Gastrocnemius medialis (tissue), 4 donors: ENCODE data around the gene FCER2. TPM values are rescaled to one million over a fixed set of nuclear protein-coding genes. Genes with fewer than 3 reads are reported as not detected.

Experiments used
- ATAC-seq, 2 donors: fragments of 150-250 bp; one replicate each; pipeline ENCODE4 v1.9.1; 2016
- DNase-seq, 2 donors: peaks; one replicate each; pipeline ENCODE4 v3.0.0-alpha.2; 2019
- H3K27ac ChIP-seq, 4 donors: fragments of 200-600 bp; sonication (generic); 1 replicate in 1 of 4; 2 replicates in 3 of 4; pipeline ENCODE4 v1.5.1; 2016 to 2018; ENCODE audit warnings: mild to moderate bottlenecking in 2 of 4, moderate library complexity in 1 of 4
- H3K27me3 ChIP-seq, 3 donors: fragments of 200-600 bp; sonication (generic) in 2 of 3; 1 replicate in 1 of 3; 2 replicates in 2 of 3; pipeline versions ENCODE4 v1.5.1 to v1.6.0; 2016 to 2019; ENCODE audit warnings: mild to moderate bottlenecking in 1 of 3, moderate library complexity in 1 of 3
- H3K36me3 ChIP-seq, 2 donors: fragments of 200-600 bp; sonication (generic) in 1 of 2; one replicate each; pipeline ENCODE4 v1.5.1; 2017 to 2018
- H3K4me1 ChIP-seq, 2 donors: fragments of 200-600 bp; sonication (generic) in 1 of 2; one replicate each; pipeline ENCODE4 v1.5.1; 2016 to 2017; ENCODE audit warnings: mild to moderate bottlenecking in 2 of 2
- H3K4me3 ChIP-seq, 4 donors: fragments of 200-600 bp; sonication (generic) in 3 of 4; 1 replicate in 1 of 4; 2 replicates in 3 of 4; pipeline ENCODE4 v1.5.1; 2016 to 2019; ENCODE audit warnings: mild to moderate bottlenecking in 2 of 4
- H3K9me3 ChIP-seq, 3 donors: fragments of 200-600 bp; sonication (generic) in 2 of 3; 1 replicate in 1 of 3; 2 replicates in 2 of 3; pipeline ENCODE4 v1.5.1; 2016 to 2019
- CTCF ChIP-seq, 5 experiments: fragments of 450-650 bp in 3 of 5; fragments of 200-600 bp in 2 of 5; sonication (generic) in 2 of 5; IDR thresholded peaks in 4 of 5; conservative IDR thresholded peaks in 1 of 5; 1 replicate in 4 of 5; 2 replicates in 1 of 5; pipeline ENCODE4 v1.5.1; 2016 to 2019; ENCODE audit warnings: antibody characterized with exemption in 5 of 5, mild to moderate bottlenecking in 3 of 5, moderate library complexity in 3 of 5
- POLR2A ChIP-seq, 2 donors: fragments of 450-650 bp; IDR thresholded peaks; one replicate each; pipeline ENCODE4 v1.6.1; 2017; ENCODE audit warnings: antibody characterized with exemption in 2 of 2, mild to moderate bottlenecking in 2 of 2, moderate library complexity in 2 of 2
- in situ Hi-C, 4 donors: fragments of 200-750 bp; cut with MboI; loops; one replicate each; pipeline versions ENCODE4 v1.15.0 to v1.8.0; 2017; ENCODE audit warnings: low sequenced_read_pairs in 4 of 4
- intact Hi-C: fragments of 100-400 bp; cut with DNase I; formaldehyde crosslinking; loops from one replicate; pipeline ENCODE4 v1.15.1; 2023; ENCODE audit warnings: low total_unique reads
- total RNA-seq, 4 donors: library from RNA; depleted of rRNA; stranded (reverse); fragments of >200 nt; gene quantifications; one replicate each; pipeline versions ENCODE4 v1.1.0 to v1.2.3, GENCODE V29; 2016

FCER2 gene
- total RNA-seq, 4 donors from 2014 or later = not detected

- TF ChIP-seq POLR2A (IDR thresholded peaks at IDR 0.05) (no peak), CTCF (IDR thresholded peaks at IDR 0.05 in 4 of 5, conservative IDR thresholded peaks at IDR 0.05 in 1 of 5) (no peak)
- Histone ChIP-seq H3K4me1 (no peaks in the 10 kb centered on the region), H3K36me3 (no peaks in the 10 kb centered on the region), H3K27ac (no peak overlapping the region), H3K9me3 (no peaks in the 10 kb centered on the region), H3K27me3 (peaks cover 23 to 34% (median 32%) of the 10 kb centered on the region in 3 donors), H3K4me3 (no peak overlapping the region)
- in situ Hi-C loops (no loop called here), intact Hi-C loops (no loop called here)
- ATAC-seq (no peak), DNase-seq (no peak)
Observed at GRCh38 chr19:7729211-7729610, 27.3 kb upstream of the FCER2 start.

GRCh38 chr19:7725791-7726190, 23.9 kb upstream of the FCER2 start:
- Histone ChIP-seq H3K4me3 (no peak overlapping the region), H3K27ac (no peak overlapping the region), H3K9me3 (no peaks in the 10 kb centered on the region), H3K27me3 (peaks cover 19 to 21% (median 20%) of the 10 kb centered on the region in 3 donors), H3K4me1 (no peaks in the 10 kb centered on the region), H3K36me3 (no peaks in the 10 kb centered on the region)
- TF ChIP-seq POLR2A (IDR thresholded peaks at IDR 0.05) (no peak), CTCF (IDR thresholded peaks at IDR 0.05 in 4 of 5, conservative IDR thresholded peaks at IDR 0.05 in 1 of 5) (no peak)
- intact Hi-C loops (no loop called here), in situ Hi-C loops (no loop called here)
- no peak for ATAC-seq
- no peak for DNase-seq

GRCh38 chr19:7722231-7722651, 20.3 kb upstream of the FCER2 start:
- in situ Hi-C loops (no loop called here), intact Hi-C loops (no loop called here)
- TF ChIP-seq POLR2A (IDR thresholded peaks at IDR 0.05) (no peak), CTCF (IDR thresholded peaks at IDR 0.05 in 4 of 5, conservative IDR thresholded peaks at IDR 0.05 in 1 of 5) (no peak)
- no peak overlapping the region for H3K27ac ChIP-seq
- H3K4me3 ChIP-seq = no peak overlapping the region
- no peaks in the 10 kb centered on the region for H3K27me3 ChIP-seq
- ATAC-seq (no peak), DNase-seq (no peak)
- no peaks in the 10 kb centered on the region for H3K4me1 ChIP-seq
- no peaks in the 10 kb centered on the region for H3K36me3 ChIP-seq
- no peaks in the 10 kb centered on the region for H3K9me3 ChIP-seq

- H3K27me3 ChIP-seq = no peaks in the 10 kb centered on the region
- H3K36me3 ChIP-seq = no peaks in the 10 kb centered on the region
- intact Hi-C loops (no loop called here), in situ Hi-C loops (no loop called here)
- no peak for DNase-seq
- H3K9me3 ChIP-seq = peaks cover 0 to 6% (median 0%) of the 10 kb centered on the region in 3 donors
- H3K27ac ChIP-seq = no peak overlapping the region
- ATAC-seq = no peak
- no peak overlapping the region for H3K4me3 ChIP-seq
- no peaks in the 10 kb centered on the region for H3K4me1 ChIP-seq
- no peak for TF ChIP-seq CTCF (IDR thresholded peaks at IDR 0.05 in 4 of 5, conservative IDR thresholded peaks at IDR 0.05 in 1 of 5)
- no peak for TF ChIP-seq POLR2A (IDR thresholded peaks at IDR 0.05)
Observed at GRCh38 chr19:7720351-7720750, 18.4 kb upstream of the FCER2 start.

GRCh38 chr19:7718668-7719067, 16.7 kb upstream of the FCER2 start:
- intact Hi-C loops = no loop called here
- in situ Hi-C loops = no loop called here
- H3K27ac ChIP-seq = no peak overlapping the region
- H3K9me3 ChIP-seq = peaks cover 0 to 6% (median 0%) of the 10 kb centered on the region in 3 donors
- H3K36me3 ChIP-seq = no peaks in the 10 kb centered on the region
- DNase-seq (no peak), ATAC-seq (no peak)
- no peaks in the 10 kb centered on the region for H3K4me1 ChIP-seq
- no peaks in the 10 kb centered on the region for H3K27me3 ChIP-seq
- TF ChIP-seq POLR2A (IDR thresholded peaks at IDR 0.05) (no peak), CTCF (IDR thresholded peaks at IDR 0.05 in 4 of 5, conservative IDR thresholded peaks at IDR 0.05 in 1 of 5) (no peak)
- H3K4me3 ChIP-seq = no peak overlapping the region
